Ishikawa (cell line): ENCODE data around the gene RNF175.

Source experiments
- CEBPB ChIP-seq: IDR thresholded peaks from 2 replicates; pipeline ENCODE4 v1.6.1; 2012
- CREB1 ChIP-seq: IDR thresholded peaks from 2 replicates; pipeline ENCODE4 v1.6.1; 2012; ENCODE audit warnings: low read depth
- EGR1 ChIP-seq: IDR thresholded peaks from 2 replicates; pipeline ENCODE4 v1.6.1; 2012
- EP300 ChIP-seq: IDR thresholded peaks from 2 replicates; pipeline ENCODE4 v1.6.1; 2012; ENCODE audit warnings: borderline replicate concordance
- FOXM1 ChIP-seq: IDR thresholded peaks from 2 replicates; pipeline ENCODE4 v1.6.1; 2012; ENCODE audit warnings: low read depth, borderline replicate concordance
- MAX ChIP-seq: IDR thresholded peaks from 2 replicates; pipeline ENCODE4 v1.6.1; 2012
- NFIC ChIP-seq: IDR thresholded peaks from 2 replicates; pipeline ENCODE4 v1.6.1; 2012
- RAD21 ChIP-seq: IDR thresholded peaks from 2 replicates; pipeline ENCODE4 v1.6.1; 2012; ENCODE audit warnings: low read depth
- TAF1 ChIP-seq: IDR thresholded peaks from 2 replicates; pipeline ENCODE4 v1.6.1; 2012; ENCODE audit warnings: low read depth, mild to moderate bottlenecking
- TCF12 ChIP-seq: IDR thresholded peaks from 2 replicates; pipeline ENCODE4 v1.6.1; 2012; ENCODE audit warnings: low read depth
- TEAD4 ChIP-seq: IDR thresholded peaks from 2 replicates; pipeline ENCODE4 v1.6.1; 2012
- YY1 ChIP-seq: IDR thresholded peaks from 2 replicates; pipeline ENCODE4 v1.6.1; 2012; ENCODE audit warnings: low read depth
- ZBTB7A ChIP-seq: IDR thresholded peaks from 2 replicates; pipeline ENCODE4 v1.6.1; 2012; ENCODE audit warnings: low read depth
- TF ChIP-seq, protein P1 (sequence below): IDR thresholded peaks from 2 replicates; pipeline ENCODE4 v1.6.1; 2012
- TF ChIP-seq, protein P2 (sequence below): IDR thresholded peaks from 2 replicates; pipeline ENCODE4 v1.6.1; 2012; ENCODE audit warnings: low read depth, mild to moderate bottlenecking

Gene RNF175

DNA sequence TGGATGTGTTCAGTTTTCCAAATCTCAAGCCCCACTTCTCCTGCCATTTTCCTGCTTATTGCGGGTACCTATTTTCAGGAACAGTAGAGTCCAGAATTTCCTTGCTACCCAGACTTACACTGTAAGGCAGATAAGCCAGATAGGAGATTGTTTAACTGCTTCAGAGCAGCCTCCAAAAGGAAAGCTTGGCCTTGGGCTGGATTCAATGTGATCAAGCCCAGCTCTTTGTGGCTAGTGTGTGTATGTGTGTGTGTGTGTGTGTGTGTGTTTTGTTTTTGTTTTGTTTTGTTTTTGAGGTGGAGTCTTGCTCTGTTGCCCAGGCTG is 34.0 kb downstream of the RNF175 start:
- TF ChIP-seq FOXM1 (no peak), TEAD4 (no peak), NFIC (no peak), RAD21 (no peak), MAX (no peak), YY1 (no peak)
- TF ChIP-seq, protein P1, sequence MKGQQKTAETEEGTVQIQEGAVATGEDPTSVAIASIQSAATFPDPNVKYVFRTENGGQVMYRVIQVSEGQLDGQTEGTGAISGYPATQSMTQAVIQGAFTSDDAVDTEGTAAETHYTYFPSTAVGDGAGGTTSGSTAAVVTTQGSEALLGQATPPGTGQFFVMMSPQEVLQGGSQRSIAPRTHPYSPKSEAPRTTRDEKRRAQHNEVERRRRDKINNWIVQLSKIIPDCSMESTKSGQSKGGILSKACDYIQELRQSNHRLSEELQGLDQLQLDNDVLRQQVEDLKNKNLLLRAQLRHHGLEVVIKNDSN, result no peak

- TF ChIP-seq TAF1, result no peak
- TF ChIP-seq YY1, result no peak
- no peak for TF ChIP-seq EGR1
- no peak for TF ChIP-seq CEBPB
- TF ChIP-seq, protein P2, sequence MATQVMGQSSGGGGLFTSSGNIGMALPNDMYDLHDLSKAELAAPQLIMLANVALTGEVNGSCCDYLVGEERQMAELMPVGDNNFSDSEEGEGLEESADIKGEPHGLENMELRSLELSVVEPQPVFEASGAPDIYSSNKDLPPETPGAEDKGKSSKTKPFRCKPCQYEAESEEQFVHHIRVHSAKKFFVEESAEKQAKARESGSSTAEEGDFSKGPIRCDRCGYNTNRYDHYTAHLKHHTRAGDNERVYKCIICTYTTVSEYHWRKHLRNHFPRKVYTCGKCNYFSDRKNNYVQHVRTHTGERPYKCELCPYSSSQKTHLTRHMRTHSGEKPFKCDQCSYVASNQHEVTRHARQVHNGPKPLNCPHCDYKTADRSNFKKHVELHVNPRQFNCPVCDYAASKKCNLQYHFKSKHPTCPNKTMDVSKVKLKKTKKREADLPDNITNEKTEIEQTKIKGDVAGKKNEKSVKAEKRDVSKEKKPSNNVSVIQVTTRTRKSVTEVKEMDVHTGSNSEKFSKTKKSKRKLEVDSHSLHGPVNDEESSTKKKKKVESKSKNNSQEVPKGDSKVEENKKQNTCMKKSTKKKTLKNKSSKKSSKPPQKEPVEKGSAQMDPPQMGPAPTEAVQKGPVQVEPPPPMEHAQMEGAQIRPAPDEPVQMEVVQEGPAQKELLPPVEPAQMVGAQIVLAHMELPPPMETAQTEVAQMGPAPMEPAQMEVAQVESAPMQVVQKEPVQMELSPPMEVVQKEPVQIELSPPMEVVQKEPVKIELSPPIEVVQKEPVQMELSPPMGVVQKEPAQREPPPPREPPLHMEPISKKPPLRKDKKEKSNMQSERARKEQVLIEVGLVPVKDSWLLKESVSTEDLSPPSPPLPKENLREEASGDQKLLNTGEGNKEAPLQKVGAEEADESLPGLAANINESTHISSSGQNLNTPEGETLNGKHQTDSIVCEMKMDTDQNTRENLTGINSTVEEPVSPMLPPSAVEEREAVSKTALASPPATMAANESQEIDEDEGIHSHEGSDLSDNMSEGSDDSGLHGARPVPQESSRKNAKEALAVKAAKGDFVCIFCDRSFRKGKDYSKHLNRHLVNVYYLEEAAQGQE, result no peak
- no peak for TF ChIP-seq NFIC
- TF ChIP-seq EP300, result no peak
- TF ChIP-seq ZBTB7A, result no peak
- no peak for TF ChIP-seq CREB1
- no peak for TF ChIP-seq RAD21
- TF ChIP-seq MAX, result no peak
- TF ChIP-seq, protein P1, result no peak
These were observed 34.5 kb downstream of the RNF175 start for GRCh38 chr4:153725136-153725830.

DNA sequence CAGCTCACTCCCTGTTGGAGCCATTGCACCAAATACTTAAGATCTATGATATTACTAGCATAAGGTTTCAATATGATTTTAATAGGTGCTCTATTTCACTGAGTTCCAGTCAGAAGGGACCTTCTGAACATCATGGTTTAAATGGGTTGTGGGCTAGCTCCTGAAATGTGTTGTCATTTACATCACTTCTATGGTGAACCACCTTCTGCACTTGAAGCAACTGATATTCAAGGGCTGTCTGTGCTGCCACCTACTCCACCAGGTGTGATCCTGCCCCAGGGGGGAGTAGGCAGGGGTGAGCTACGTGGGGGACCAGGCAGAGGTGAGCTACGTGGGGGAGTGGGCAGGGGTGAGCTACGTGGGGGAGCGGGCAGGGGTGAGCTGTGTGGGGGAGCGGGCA is 35.2 kb downstream of the RNF175 start:
- TF ChIP-seq TEAD4 (no peak), ZBTB7A (no peak), YY1 (no peak), FOXM1 (no peak), RAD21 (no peak), CEBPB (no peak), MAX (no peak), CREB1 (no peak), TAF1 (no peak), TCF12 (no peak), NFIC (no peak), EGR1 (no peak), EP300 (no peak)
- TF ChIP-seq, protein P1, result no peak
- TF ChIP-seq, protein P2, result no peak

DNA sequence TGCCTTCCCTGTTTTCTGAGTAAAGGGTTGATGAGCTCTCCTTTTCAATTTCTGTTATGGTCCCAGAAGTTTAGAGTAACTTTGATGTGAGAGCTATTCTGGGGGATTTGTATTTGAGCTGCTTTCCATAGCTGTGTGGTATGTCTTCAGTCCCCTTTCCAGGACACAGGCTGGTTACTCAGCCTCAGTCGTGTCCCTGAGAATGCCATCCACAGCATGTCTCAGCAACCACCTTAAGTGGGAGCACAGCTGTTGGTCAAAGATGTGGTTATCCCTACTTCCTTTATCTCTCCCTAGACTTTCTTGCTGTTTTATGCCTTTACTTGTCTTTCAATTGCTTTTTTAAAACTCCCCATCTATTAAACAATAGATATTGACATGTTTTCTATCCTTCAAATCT is 37.8 kb downstream of the RNF175 start:
- no peak for TF ChIP-seq YY1
- TF ChIP-seq EP300, result no peak
- TF ChIP-seq TAF1, result no peak
- TF ChIP-seq MAX, result no peak
- TF ChIP-seq ZBTB7A, result no peak
- no peak for TF ChIP-seq RAD21
- no peak for TF ChIP-seq CREB1
- TF ChIP-seq FOXM1, result no peak
- TF ChIP-seq NFIC, result no peak
- no peak for TF ChIP-seq TEAD4
- TF ChIP-seq, protein P1, result no peak
- no peak for TF ChIP-seq CEBPB
- TF ChIP-seq TCF12, result no peak
- TF ChIP-seq, protein P2, result no peak
